HepG2 (cell line): ENCODE data around the gene ABHD12. TPM values are rescaled to one million over a fixed set of nuclear protein-coding genes. Genes with fewer than 3 reads are reported as not detected.

Experiments used
- CSRNP1 ChIP-seq: sonication (generic); formaldehyde crosslinking; IDR thresholded peaks from 2 replicates; pipeline ENCODE4 v1.8.1; 2023; ENCODE audit warnings: mild to moderate bottlenecking, missing genetic modification reagents
- ETV5 ChIP-seq: IDR thresholded peaks from 2 replicates; pipeline ENCODE4 v1.6.1; 2018; ENCODE audit warnings: missing biosample characterization, missing genetic modification reagents, inconsistent platforms, borderline replicate concordance
- FLYWCH1 ChIP-seq: sonication (generic); formaldehyde crosslinking; IDR thresholded peaks from 2 replicates; pipeline ENCODE4 v1.8.1; 2023; ENCODE audit warnings: mild to moderate bottlenecking, missing genetic modification reagents
- GTF3A ChIP-seq: sonication (generic); formaldehyde crosslinking; conservative IDR thresholded peaks from 2 replicates; pipeline ENCODE4 v1.4.0; 2020; ENCODE audit warnings: mild to moderate bottlenecking, missing genetic modification reagents
- KAT2B ChIP-seq: fragments of 150-350 bp; IDR thresholded peaks from 2 replicates; pipeline ENCODE4 v1.6.1; 2014; ENCODE audit warnings: low read depth, low read length, borderline replicate concordance
- MEIS1 ChIP-seq: sonication (generic); formaldehyde crosslinking; IDR thresholded peaks from 2 replicates; pipeline ENCODE4 v1.9.0; 2021; ENCODE audit warnings: mild to moderate bottlenecking, missing genetic modification reagents, moderate library complexity, borderline replicate concordance
- PAX8 ChIP-seq: sonication (generic); formaldehyde crosslinking; IDR thresholded peaks from 2 replicates; pipeline ENCODE4 v1.8.0; 2022; ENCODE audit warnings: mild to moderate bottlenecking, missing genetic modification reagents, borderline replicate concordance
- REL ChIP-seq: sonication (generic); formaldehyde crosslinking; conservative IDR thresholded peaks from 2 replicates; pipeline ENCODE4 v1.8.0; 2022; ENCODE audit warnings: mild to moderate bottlenecking, missing genetic modification reagents, moderate library complexity
- RFX5 ChIP-seq: IDR thresholded peaks from 2 replicates; pipeline ENCODE4 v1.6.1; 2011; ENCODE audit warnings: low read depth, low read length, improper control_type of control experiment
- SNAPC5 ChIP-seq: sonication (generic); formaldehyde crosslinking; IDR thresholded peaks from 2 replicates; pipeline ENCODE4 v1.8.1; 2023; ENCODE audit warnings: mild to moderate bottlenecking, missing genetic modification reagents, borderline replicate concordance
- TARDBP ChIP-seq: sonication (generic); formaldehyde crosslinking; IDR thresholded peaks from 2 replicates; pipeline ENCODE4 v1.8.0; 2022; ENCODE audit warnings: mild to moderate bottlenecking, missing genetic modification reagents
- TP53 ChIP-seq: sonication (generic); formaldehyde crosslinking; conservative IDR thresholded peaks from 2 replicates; pipeline ENCODE4 v1.4.0; 2020; ENCODE audit warnings: missing genetic modification reagents
- ZNF280B ChIP-seq: sonication (generic); formaldehyde crosslinking; IDR thresholded peaks from 2 replicates; pipeline ENCODE4 v1.5.0; 2020; ENCODE audit warnings: missing genetic modification reagents, mild to moderate bottlenecking, borderline replicate concordance
- ZNF280D ChIP-seq: sonication (generic); formaldehyde crosslinking; IDR thresholded peaks from 2 replicates; pipeline ENCODE4 v1.5.1; 2020; ENCODE audit warnings: mild to moderate bottlenecking, missing genetic modification reagents
- ZNF367 ChIP-seq: sonication (generic); formaldehyde crosslinking; IDR thresholded peaks from 2 replicates; pipeline ENCODE4 v1.4.0; 2020; ENCODE audit warnings: missing genetic modification reagents, borderline replicate concordance
- ZNF451 ChIP-seq: sonication (generic); formaldehyde crosslinking; IDR thresholded peaks from 2 replicates; pipeline ENCODE4 v1.5.0; 2020; ENCODE audit warnings: mild to moderate bottlenecking, missing genetic modification reagents
- ZNF543 ChIP-seq: sonication (generic); formaldehyde crosslinking; IDR thresholded peaks from 2 replicates; pipeline ENCODE4 v1.4.0; 2020; ENCODE audit warnings: mild to moderate bottlenecking, missing genetic modification reagents
- ZNF549 ChIP-seq: sonication (generic); formaldehyde crosslinking; IDR thresholded peaks from 2 replicates; pipeline ENCODE4 v1.5.0; 2020; ENCODE audit warnings: missing genetic modification reagents
- ZNF710 ChIP-seq: sonication (generic); formaldehyde crosslinking; IDR thresholded peaks from 2 replicates; pipeline ENCODE4 v1.5.0; 2020; ENCODE audit warnings: mild to moderate bottlenecking, missing genetic modification reagents, borderline replicate concordance
- ZNF772 ChIP-seq: sonication (generic); formaldehyde crosslinking; IDR thresholded peaks from 2 replicates; pipeline ENCODE4 v1.5.0; 2020; ENCODE audit warnings: mild to moderate bottlenecking, missing genetic modification reagents
- ZNF782 ChIP-seq: sonication (generic); formaldehyde crosslinking; IDR thresholded peaks from 2 replicates; pipeline ENCODE4 v1.4.0; 2020; ENCODE audit warnings: missing genetic modification reagents, mild to moderate bottlenecking, borderline replicate concordance
- polyA plus RNA-seq, 8 experiments: library from polyadenylated mRNA; depleted of rRNA in 3 of 8; stranded (reverse) in 7 of 8; unstranded in 1 of 8; fragments of >200 nt; fragmentation: Illumina TruSeq in 4 of 8; extraction: Trizol in 4 of 8; gene quantifications; 2 replicates each; pipeline versions ENCODE4 v1.2.1 to v1.2.3, GENCODE V29; 2011 to 2016; ENCODE audit warnings: low read depth in 4 of 8, missing spikeins in 1 of 8, mixed read lengths in 1 of 8; ENCODE audit not compliant: insufficient read depth in 1 of 8
- total RNA-seq, 5 experiments: library from RNA; depleted of rRNA; stranded (reverse); fragments of >200 nt; fragmentation: Illumina TruSeq; extraction: Trizol; gene quantifications; 2 replicates each; pipeline ENCODE4 v1.2.3, GENCODE V29; 2016; ENCODE audit warnings: low read depth in 1 of 5

ABHD12 gene
- total and polyA plus RNA-seq, 2 of the 13 experiments (the other 11 are each of a cell fraction or from before 2014, with no cell fraction given) = 23.5 to 72.1 TPM

GRCh38 chr20:25336561-25337422 lies 53.8 kb downstream of the ABHD12 start (continued):
- TF ChIP-seq ZNF710 (CRISPR knock-in tag) (no peak), FLYWCH1 (no peak), CSRNP1 (CRISPR knock-in tag) (no peak), ETV5 (CRISPR knock-in tag) (no peak), ZNF549 (CRISPR knock-in tag) (no peak), ZNF367 (CRISPR knock-in tag) (no peak), ZNF451 (CRISPR knock-in tag) (no peak), ZNF280B (peak; percentile 67; the same call in 1 of the 2 replicates), MEIS1 (no peak), ZNF543 (CRISPR knock-in tag) (no peak), TP53 (CRISPR knock-in tag) (no peak), ZNF280D (CRISPR knock-in tag) (no peak), SNAPC5 (no peak), PAX8 (CRISPR knock-in tag) (no peak), ZNF772 (no peak), KAT2B (no peak), GTF3A (CRISPR knock-in tag) (no peak), RFX5 (no peak), ZNF782 (CRISPR knock-in tag) (no peak), TARDBP (CRISPR knock-in tag) (peak; percentile 60; the same call in 1 of the 2 replicates), REL (CRISPR knock-in tag) (no peak)
